Uterus (tissue), 4 donors: Measurements from ENCODE around the gene PRKG1. TPM values are rescaled to one million over a fixed set of nuclear protein-coding genes. Genes with fewer than 3 reads are reported as not detected.

Experiments used
- DNase-seq, 2 donors: peaks; one replicate each; pipeline ENCODE4 v3.0.0-alpha.2; 2019 to 2020
- H3K27ac ChIP-seq, 2 donors: fragments of 200-600 bp; sonication (generic); 1 replicate in 1 of 2; 2 replicates in 1 of 2; pipeline ENCODE4 v1.5.1; 2016 to 2018
- H3K27me3 ChIP-seq, 2 donors: fragments of 200-600 bp; sonication (generic); one replicate each; pipeline ENCODE4 v1.5.1; 2018 to 2019; ENCODE audit warnings: control low read depth in 1 of 2
- H3K36me3 ChIP-seq, 2 donors: fragments of 200-600 bp; sonication (generic); one replicate each; pipeline ENCODE4 v1.5.1; 2019; ENCODE audit warnings: control low read depth in 1 of 2
- H3K4me1 ChIP-seq, 2 donors: fragments of 200-600 bp; sonication (generic); one replicate each; pipeline ENCODE4 v1.5.1; 2018 to 2019; ENCODE audit warnings: control low read depth in 1 of 2
- H3K4me3 ChIP-seq, 2 donors: fragments of 200-600 bp; sonication (generic); 1 replicate in 1 of 2; 2 replicates in 1 of 2; pipeline ENCODE4 v1.5.1; 2018 to 2019; ENCODE audit warnings: mild to moderate bottlenecking in 1 of 2
- H3K9me3 ChIP-seq, 2 donors: fragments of 200-600 bp; sonication (generic); one replicate each; pipeline ENCODE4 v1.5.1; 2019; ENCODE audit warnings: control low read depth in 1 of 2
- CTCF ChIP-seq, 4 experiments: fragments of 200-600 bp in 2 of 4; fragments of 450-650 bp in 2 of 4; sonication (generic) in 2 of 4; IDR thresholded peaks; one replicate each; pipeline ENCODE4 v1.5.1; 2016 to 2019; ENCODE audit warnings: antibody characterized with exemption in 4 of 4, mild to moderate bottlenecking in 2 of 4, moderate library complexity in 1 of 4
- POLR2A ChIP-seq, 2 donors: fragments of 450-650 bp; IDR thresholded peaks; one replicate each; pipeline ENCODE4 v1.6.1; 2016; ENCODE audit warnings: antibody characterized with exemption in 2 of 2, mild to moderate bottlenecking in 1 of 2, moderate library complexity in 1 of 2
- intact Hi-C: fragments of 100-400 bp; cut with DNase I; formaldehyde crosslinking; loops from one replicate; pipeline ENCODE4 v1.15.1; 2023; ENCODE audit warnings: low total_unique reads
- total RNA-seq, 4 donors: library from RNA; depleted of rRNA in 3 of 4; stranded (reverse); fragments of >200 nt in 3 of 4; gene quantifications; one replicate each; pipeline versions ENCODE4 v1.1.0 to v1.2.4, GENCODE V29; 2014 to 2023
- donor health status: DM: yes; HTN: yes; CAD: no.

PRKG1 gene
- total RNA-seq, 4 donors from 2014 or later, result 32.4 to 136 (median 69.6) TPM

- no peaks in the 10 kb centered on the region for H3K4me1 ChIP-seq
- DNase-seq, result no peak
- TF ChIP-seq POLR2A (IDR thresholded peaks at IDR 0.05) (no peak), CTCF (IDR thresholded peaks at IDR 0.05) (no peak)
- no peak overlapping the region for H3K4me3 ChIP-seq
- intact Hi-C loops, result no loop called here
- no peaks in the 10 kb centered on the region for H3K27me3 ChIP-seq
- no peaks in the 10 kb centered on the region for H3K36me3 ChIP-seq
- H3K27ac ChIP-seq, result peak overlapping the region; percentile 24
- no peaks in the 10 kb centered on the region for H3K9me3 ChIP-seq
These were observed 170.6 kb downstream of the PRKG1 start for GRCh38 chr10:51244748-51245490.

- H3K27ac ChIP-seq, result no peak overlapping the region
- H3K9me3 ChIP-seq, result no peaks in the 10 kb centered on the region
- no peak overlapping the region for H3K4me3 ChIP-seq
- no peaks in the 10 kb centered on the region for H3K4me1 ChIP-seq
- intact Hi-C loops, result no loop called here
- H3K27me3 ChIP-seq, result no peaks in the 10 kb centered on the region
- no peak for DNase-seq
- TF ChIP-seq POLR2A (IDR thresholded peaks at IDR 0.05), result no peak
- TF ChIP-seq CTCF (IDR thresholded peaks at IDR 0.05), result no peak
- H3K36me3 ChIP-seq, result no peaks in the 10 kb centered on the region
These were observed 171.9 kb downstream of the PRKG1 start for GRCh38 chr10:51246156-51246555.

GRCh38 chr10:51250278-51250920 lies 176.1 kb downstream of the PRKG1 start:
- Histone ChIP-seq H3K9me3 (no peaks in the 10 kb centered on the region), H3K36me3 (no peaks in the 10 kb centered on the region), H3K4me1 (no peaks in the 10 kb centered on the region), H3K27me3 (no peaks in the 10 kb centered on the region), H3K27ac (no peak overlapping the region), H3K4me3 (no peak overlapping the region)
- TF ChIP-seq CTCF (IDR thresholded peaks at IDR 0.05) (no peak), POLR2A (IDR thresholded peaks at IDR 0.05) (no peak)
- intact Hi-C loops, result no loop called here
- no peak for DNase-seq

- no peaks in the 10 kb centered on the region for H3K4me1 ChIP-seq
These were observed 176.8 kb downstream of the PRKG1 start for GRCh38 chr10:51251110-51251509.

More at GRCh38 chr10:51251110-51251509, 176.8 kb downstream of the PRKG1 start:
- Histone ChIP-seq H3K36me3 (no peaks in the 10 kb centered on the region), H3K27ac (no peak overlapping the region), H3K27me3 (no peaks in the 10 kb centered on the region), H3K4me3 (no peak overlapping the region), H3K9me3 (no peaks in the 10 kb centered on the region)
- DNase-seq, result no peak
- intact Hi-C loops, result no loop called here
- TF ChIP-seq CTCF (IDR thresholded peaks at IDR 0.05) (no peak), POLR2A (IDR thresholded peaks at IDR 0.05) (no peak)
